ENCODE measurements around the gene POR. TPM values are rescaled to one million over a fixed set of nuclear protein-coding genes. Genes with fewer than 3 reads are reported as not detected.

POR gene
- polyA plus RNA-seq, 1 donor from 2014 or later = 61.2 TPM

DNA sequence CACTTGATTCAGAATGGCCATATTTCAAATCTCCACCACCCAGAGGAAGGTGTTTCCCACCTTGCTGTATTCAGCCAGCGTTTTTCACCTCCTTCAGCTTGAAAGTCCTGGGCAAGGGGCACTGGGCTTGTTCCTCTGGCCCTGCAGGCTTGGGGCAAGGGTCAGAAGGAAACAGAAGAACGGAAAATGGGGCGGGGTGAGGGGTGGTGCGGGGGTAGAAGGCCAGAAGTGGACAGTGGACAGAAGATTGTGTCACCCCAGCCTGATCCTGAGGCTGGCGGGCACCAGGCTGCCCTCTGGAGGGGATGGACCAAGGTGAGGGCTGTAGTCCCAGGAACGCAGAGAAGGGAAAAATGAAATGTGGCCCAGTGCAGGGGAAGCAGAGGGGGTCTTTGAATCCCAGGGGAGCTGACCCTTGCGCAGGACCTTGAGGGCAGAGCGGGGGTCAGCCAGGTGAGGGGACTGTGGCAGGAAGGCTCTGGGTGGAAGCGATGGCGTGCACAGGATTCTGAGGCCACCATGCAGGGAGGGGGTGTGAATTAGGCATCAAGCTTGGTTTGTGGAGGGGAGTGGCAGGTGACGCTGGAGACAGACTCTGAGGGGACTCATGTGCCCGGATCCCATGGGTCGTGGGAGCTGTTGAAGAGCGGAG lies 56.5 kb downstream of the POR start:
- no peaks in the 10 kb centered on the region for H3K79me2 ChIP-seq (replicated peaks; ENCODE audit: insufficient read depth, low read length)
- H3K9me2 ChIP-seq (ENCODE audit: insufficient read depth, low read length) = no peaks in the 10 kb centered on the region
- no peak overlapping the region for H3K27ac ChIP-seq (ENCODE audit: low read length)
- no peaks in the 10 kb centered on the region for H3K27me3 ChIP-seq (ENCODE audit: insufficient read depth, low read depth, low read length)
- H2AFZ ChIP-seq (ENCODE audit: low read depth, low read length) = no peak overlapping the region
- H4K20me1 ChIP-seq (ENCODE audit: insufficient read depth) = no peaks in the 10 kb centered on the region
- no peak overlapping the region for H3K4me3 ChIP-seq (ENCODE audit: low read length)
- no peaks in the 10 kb centered on the region for H3F3A ChIP-seq (ENCODE audit: insufficient read depth, low read length, poor library complexity, severe bottlenecking)
- no peak for TF ChIP-seq SMC3 (conservative IDR thresholded peaks at IDR 0.05; ENCODE audit: poor library complexity)
- TF ChIP-seq TAF1 (IDR thresholded peaks at IDR 0.05; ENCODE audit: low read depth) = no peak
- TF ChIP-seq, protein P1, sequence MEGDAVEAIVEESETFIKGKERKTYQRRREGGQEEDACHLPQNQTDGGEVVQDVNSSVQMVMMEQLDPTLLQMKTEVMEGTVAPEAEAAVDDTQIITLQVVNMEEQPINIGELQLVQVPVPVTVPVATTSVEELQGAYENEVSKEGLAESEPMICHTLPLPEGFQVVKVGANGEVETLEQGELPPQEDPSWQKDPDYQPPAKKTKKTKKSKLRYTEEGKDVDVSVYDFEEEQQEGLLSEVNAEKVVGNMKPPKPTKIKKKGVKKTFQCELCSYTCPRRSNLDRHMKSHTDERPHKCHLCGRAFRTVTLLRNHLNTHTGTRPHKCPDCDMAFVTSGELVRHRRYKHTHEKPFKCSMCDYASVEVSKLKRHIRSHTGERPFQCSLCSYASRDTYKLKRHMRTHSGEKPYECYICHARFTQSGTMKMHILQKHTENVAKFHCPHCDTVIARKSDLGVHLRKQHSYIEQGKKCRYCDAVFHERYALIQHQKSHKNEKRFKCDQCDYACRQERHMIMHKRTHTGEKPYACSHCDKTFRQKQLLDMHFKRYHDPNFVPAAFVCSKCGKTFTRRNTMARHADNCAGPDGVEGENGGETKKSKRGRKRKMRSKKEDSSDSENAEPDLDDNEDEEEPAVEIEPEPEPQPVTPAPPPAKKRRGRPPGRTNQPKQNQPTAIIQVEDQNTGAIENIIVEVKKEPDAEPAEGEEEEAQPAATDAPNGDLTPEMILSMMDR (IDR thresholded peaks at IDR 0.05; ENCODE audit: poor library complexity, severe bottlenecking) = no peak
- TF ChIP-seq EZH2 (IDR thresholded peaks at IDR 0.05; ENCODE audit: borderline replicate concordance, insufficient read depth, low read length, poor library complexity, severe bottlenecking) = no peak
- TF ChIP-seq POLR2AphosphoS5 (IDR thresholded peaks at IDR 0.05) = no peak
- TF ChIP-seq, protein P2, sequence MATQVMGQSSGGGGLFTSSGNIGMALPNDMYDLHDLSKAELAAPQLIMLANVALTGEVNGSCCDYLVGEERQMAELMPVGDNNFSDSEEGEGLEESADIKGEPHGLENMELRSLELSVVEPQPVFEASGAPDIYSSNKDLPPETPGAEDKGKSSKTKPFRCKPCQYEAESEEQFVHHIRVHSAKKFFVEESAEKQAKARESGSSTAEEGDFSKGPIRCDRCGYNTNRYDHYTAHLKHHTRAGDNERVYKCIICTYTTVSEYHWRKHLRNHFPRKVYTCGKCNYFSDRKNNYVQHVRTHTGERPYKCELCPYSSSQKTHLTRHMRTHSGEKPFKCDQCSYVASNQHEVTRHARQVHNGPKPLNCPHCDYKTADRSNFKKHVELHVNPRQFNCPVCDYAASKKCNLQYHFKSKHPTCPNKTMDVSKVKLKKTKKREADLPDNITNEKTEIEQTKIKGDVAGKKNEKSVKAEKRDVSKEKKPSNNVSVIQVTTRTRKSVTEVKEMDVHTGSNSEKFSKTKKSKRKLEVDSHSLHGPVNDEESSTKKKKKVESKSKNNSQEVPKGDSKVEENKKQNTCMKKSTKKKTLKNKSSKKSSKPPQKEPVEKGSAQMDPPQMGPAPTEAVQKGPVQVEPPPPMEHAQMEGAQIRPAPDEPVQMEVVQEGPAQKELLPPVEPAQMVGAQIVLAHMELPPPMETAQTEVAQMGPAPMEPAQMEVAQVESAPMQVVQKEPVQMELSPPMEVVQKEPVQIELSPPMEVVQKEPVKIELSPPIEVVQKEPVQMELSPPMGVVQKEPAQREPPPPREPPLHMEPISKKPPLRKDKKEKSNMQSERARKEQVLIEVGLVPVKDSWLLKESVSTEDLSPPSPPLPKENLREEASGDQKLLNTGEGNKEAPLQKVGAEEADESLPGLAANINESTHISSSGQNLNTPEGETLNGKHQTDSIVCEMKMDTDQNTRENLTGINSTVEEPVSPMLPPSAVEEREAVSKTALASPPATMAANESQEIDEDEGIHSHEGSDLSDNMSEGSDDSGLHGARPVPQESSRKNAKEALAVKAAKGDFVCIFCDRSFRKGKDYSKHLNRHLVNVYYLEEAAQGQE (IDR thresholded peaks at IDR 0.05; ENCODE audit: borderline replicate concordance) = no peak
- TF ChIP-seq EP300 (conservative IDR thresholded peaks at IDR 0.05; ENCODE audit: poor library complexity, severe bottlenecking) = no peak
- no peak for TF ChIP-seq MXI1 (conservative IDR thresholded peaks at IDR 0.05; ENCODE audit: poor library complexity, severe bottlenecking)
- TF ChIP-seq RAD21 (conservative IDR thresholded peaks at IDR 0.05) = no peak
- H3K9me3 ChIP-seq (ENCODE audit: low read length) = no peaks in the 10 kb centered on the region
- no peaks in the 10 kb centered on the region for H3K36me3 ChIP-seq (ENCODE audit: insufficient read depth, low read length)
- no peak overlapping the region for H3K9ac ChIP-seq (ENCODE audit: low read length)
- H3K4me2 ChIP-seq (ENCODE audit: low read length) = no peak overlapping the region

DNA sequence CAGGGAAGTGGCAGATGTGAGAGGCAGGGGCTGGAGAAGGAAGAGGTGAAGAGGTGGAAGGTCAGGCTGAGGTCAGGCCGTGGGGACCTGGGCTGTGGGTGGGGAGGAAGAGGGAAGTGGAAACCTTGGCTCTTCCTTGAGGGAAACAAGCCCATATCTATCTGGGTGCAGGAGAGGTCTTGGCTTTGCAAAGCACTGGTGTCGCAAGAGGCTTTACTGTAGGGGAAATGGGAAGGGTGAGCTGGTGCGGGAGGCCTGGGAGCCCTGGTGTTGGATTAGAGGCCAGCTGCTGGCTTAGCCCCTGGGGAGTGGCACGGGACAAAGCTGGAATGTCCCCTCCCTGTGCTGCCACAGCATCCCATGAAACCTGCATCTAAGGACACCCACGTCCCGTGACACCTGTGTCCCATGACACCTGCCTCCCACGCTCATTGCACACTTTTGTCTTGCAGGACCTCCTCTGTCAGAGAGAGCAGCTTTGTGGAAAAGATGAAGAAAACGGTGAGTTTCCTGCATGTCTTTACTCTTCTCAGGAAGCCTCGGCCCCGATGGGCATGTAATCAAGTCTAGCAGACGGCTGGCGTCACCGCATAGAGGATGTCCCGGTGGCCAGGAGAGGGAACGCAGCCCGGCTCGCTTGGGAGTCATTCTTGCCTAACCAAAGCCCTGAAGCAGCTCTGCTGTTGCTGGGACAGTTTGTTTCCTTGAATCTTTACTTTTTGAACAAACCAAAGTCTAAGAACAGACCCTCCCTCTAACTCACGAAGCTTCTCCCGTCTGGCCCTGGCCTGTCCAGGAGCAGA lies 57.2 kb downstream of the POR start:
- Histone ChIP-seq H2AFZ (ENCODE audit: low read depth, low read length) (no peak overlapping the region), H4K20me1 (ENCODE audit: insufficient read depth) (no peaks in the 10 kb centered on the region), H3K27ac (ENCODE audit: low read length) (no peak overlapping the region), H3K79me2 (replicated peaks; ENCODE audit: insufficient read depth, low read length) (no peaks in the 10 kb centered on the region), H3F3A (ENCODE audit: insufficient read depth, low read length, poor library complexity, severe bottlenecking) (no peaks in the 10 kb centered on the region), H3K27me3 (ENCODE audit: insufficient read depth, low read depth, low read length) (no peaks in the 10 kb centered on the region), H3K9me3 (ENCODE audit: low read length) (no peaks in the 10 kb centered on the region), H3K4me2 (ENCODE audit: low read length) (no peak overlapping the region), H3K9ac (ENCODE audit: low read length) (no peak overlapping the region), H3K4me3 (ENCODE audit: low read length) (no peak overlapping the region), H3K36me3 (ENCODE audit: insufficient read depth, low read length) (no peaks in the 10 kb centered on the region), H3K9me2 (ENCODE audit: insufficient read depth, low read length) (no peaks in the 10 kb centered on the region)
- TF ChIP-seq EP300 (conservative IDR thresholded peaks at IDR 0.05; ENCODE audit: poor library complexity, severe bottlenecking) (no peak), POLR2AphosphoS5 (IDR thresholded peaks at IDR 0.05) (no peak), RAD21 (conservative IDR thresholded peaks at IDR 0.05) (no peak), SMC3 (conservative IDR thresholded peaks at IDR 0.05; ENCODE audit: poor library complexity) (no peak), MXI1 (conservative IDR thresholded peaks at IDR 0.05; ENCODE audit: poor library complexity, severe bottlenecking) (no peak), EZH2 (IDR thresholded peaks at IDR 0.05; ENCODE audit: borderline replicate concordance, insufficient read depth, low read length, poor library complexity, severe bottlenecking) (no peak), TAF1 (IDR thresholded peaks at IDR 0.05; ENCODE audit: low read depth) (no peak)
- TF ChIP-seq, protein P2 (IDR thresholded peaks at IDR 0.05; ENCODE audit: borderline replicate concordance) = no peak
- TF ChIP-seq, protein P1 (IDR thresholded peaks at IDR 0.05; ENCODE audit: poor library complexity, severe bottlenecking) = no peak

All from neural cell (in vitro differentiated cells).